Mucosa of descending colon (tissue), 3 donors: ENCODE measurements around the gene RDH8. TPM values are rescaled to one million over a fixed set of nuclear protein-coding genes. Genes with fewer than 3 reads are reported as not detected.

Experiments used
- ATAC-seq: fragments of 200-7000 bp; cut with Tn5 transposase; one replicate; pipeline ENCODE4 v1.9.1; 2020; ENCODE audit warnings: mild to moderate bottlenecking, moderate library complexity
- DNase-seq, 3 donors: peaks; one replicate each; pipeline ENCODE4 v3.0.0-alpha.2; 2020
- H3K36me3 ChIP-seq: fragments of 200-600 bp; one replicate; pipeline ENCODE4 v1.8.0; 2021; ENCODE audit warnings: low read depth, mild to moderate bottlenecking
- H3K4me1 ChIP-seq: fragments of 200-600 bp; one replicate; pipeline ENCODE4 v1.8.0; 2021; ENCODE audit warnings: low read depth, mild to moderate bottlenecking
- H3K4me3 ChIP-seq: fragments of 200-600 bp; one replicate; pipeline ENCODE4 v1.8.0; 2021; ENCODE audit warnings: mild to moderate bottlenecking
- H3K9me3 ChIP-seq: fragments of 200-600 bp; one replicate; pipeline ENCODE4 v1.8.0; 2021; ENCODE audit warnings: mild to moderate bottlenecking
- intact Hi-C, 2 donors: fragments of 100-400 bp; cut with DNase I in 1 of 2; cut with micrococcal nuclease in 1 of 2; formaldehyde crosslinking; loops; one replicate each; pipeline versions ENCODE4 v1.11.0 to v1.11.1; 2022; cut with DNase I, micrococcal nuclease
- total RNA-seq, 3 donors: library from RNA; stranded (reverse); fragmentation: NEBNext Ultra II Directional in 2 of 3; extraction: Animal tissue kit (Norgen Biotek cat#: 25700) in 2 of 3; gene quantifications; one replicate each; pipeline versions ENCODE4 v1.2.1 to v1.2.4, GENCODE V29; 2021 to 2023
- TF ChIP-seq, protein P1 (sequence below): fragments of 200-600 bp; IDR thresholded peaks from one replicate; pipeline ENCODE4 v1.8.0; 2022; ENCODE audit warnings: antibody characterized with exemption, mild to moderate bottlenecking
- donor health status: DM: no; HTN: no; CAD: no; lungs with moderate emphysema.
- donor health status: DM: no; HTN: no; CAD: no.
- donor health status: DM: no; HTN: yes; CAD: no.

RDH8 gene
- total RNA-seq, 3 donors from 2014 or later = not detected

DNA sequence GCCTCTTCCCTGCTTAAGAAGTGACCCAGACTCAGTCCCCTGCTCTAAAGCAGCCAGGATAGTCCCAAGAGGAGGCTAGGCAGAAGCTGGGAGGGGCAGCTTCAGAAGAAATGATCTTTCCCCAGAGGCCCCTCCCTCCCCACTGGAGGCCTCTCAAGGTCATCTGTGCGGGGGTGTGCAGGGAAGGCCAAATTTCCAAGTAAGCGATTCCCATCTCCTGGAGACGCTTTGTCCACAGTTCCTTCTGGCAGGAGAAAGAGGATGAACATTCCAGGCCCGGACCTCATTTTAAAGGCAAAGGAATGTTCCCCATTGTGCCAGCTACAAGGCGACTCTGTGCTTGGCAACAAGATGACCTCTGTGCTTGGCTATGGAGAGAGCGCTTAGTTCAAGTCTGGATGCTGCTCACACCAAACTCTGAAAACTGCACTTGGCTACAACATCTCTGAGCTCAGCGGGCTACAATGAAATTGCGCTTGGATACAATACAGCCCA, 26.4 kb upstream of the RDH8 start:
- no peaks in the 10 kb centered on the region for H3K4me1 ChIP-seq
- ATAC-seq = no peak
- H3K9me3 ChIP-seq = no peaks in the 10 kb centered on the region
- no peak overlapping the region for H3K4me3 ChIP-seq
- no peaks in the 10 kb centered on the region for H3K36me3 ChIP-seq
- TF ChIP-seq, protein P1, sequence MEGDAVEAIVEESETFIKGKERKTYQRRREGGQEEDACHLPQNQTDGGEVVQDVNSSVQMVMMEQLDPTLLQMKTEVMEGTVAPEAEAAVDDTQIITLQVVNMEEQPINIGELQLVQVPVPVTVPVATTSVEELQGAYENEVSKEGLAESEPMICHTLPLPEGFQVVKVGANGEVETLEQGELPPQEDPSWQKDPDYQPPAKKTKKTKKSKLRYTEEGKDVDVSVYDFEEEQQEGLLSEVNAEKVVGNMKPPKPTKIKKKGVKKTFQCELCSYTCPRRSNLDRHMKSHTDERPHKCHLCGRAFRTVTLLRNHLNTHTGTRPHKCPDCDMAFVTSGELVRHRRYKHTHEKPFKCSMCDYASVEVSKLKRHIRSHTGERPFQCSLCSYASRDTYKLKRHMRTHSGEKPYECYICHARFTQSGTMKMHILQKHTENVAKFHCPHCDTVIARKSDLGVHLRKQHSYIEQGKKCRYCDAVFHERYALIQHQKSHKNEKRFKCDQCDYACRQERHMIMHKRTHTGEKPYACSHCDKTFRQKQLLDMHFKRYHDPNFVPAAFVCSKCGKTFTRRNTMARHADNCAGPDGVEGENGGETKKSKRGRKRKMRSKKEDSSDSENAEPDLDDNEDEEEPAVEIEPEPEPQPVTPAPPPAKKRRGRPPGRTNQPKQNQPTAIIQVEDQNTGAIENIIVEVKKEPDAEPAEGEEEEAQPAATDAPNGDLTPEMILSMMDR = no peak
- DNase-seq = no peak
- intact Hi-C loops = no loop called here

DNA sequence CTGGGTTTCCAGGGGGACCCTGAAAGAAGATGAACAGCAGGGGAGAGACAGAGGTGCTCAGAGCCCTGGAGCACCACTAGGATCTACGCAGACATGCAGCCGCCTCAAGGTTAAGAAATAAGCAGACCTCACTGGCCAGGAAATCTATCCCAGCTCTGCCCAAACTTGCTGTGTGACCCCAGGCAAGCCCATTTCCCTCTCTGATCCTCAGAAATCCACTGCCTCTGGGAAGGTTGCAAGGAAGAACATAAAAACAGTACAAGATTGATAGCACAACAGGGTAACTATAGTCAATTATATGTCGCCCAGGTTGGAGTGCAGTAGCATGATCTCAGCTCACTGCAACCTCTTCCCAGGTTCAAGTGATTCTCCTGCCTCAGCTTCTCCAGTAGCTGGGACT, 23.8 kb upstream of the RDH8 start:
- intact Hi-C loops = no loop called here

DNA sequence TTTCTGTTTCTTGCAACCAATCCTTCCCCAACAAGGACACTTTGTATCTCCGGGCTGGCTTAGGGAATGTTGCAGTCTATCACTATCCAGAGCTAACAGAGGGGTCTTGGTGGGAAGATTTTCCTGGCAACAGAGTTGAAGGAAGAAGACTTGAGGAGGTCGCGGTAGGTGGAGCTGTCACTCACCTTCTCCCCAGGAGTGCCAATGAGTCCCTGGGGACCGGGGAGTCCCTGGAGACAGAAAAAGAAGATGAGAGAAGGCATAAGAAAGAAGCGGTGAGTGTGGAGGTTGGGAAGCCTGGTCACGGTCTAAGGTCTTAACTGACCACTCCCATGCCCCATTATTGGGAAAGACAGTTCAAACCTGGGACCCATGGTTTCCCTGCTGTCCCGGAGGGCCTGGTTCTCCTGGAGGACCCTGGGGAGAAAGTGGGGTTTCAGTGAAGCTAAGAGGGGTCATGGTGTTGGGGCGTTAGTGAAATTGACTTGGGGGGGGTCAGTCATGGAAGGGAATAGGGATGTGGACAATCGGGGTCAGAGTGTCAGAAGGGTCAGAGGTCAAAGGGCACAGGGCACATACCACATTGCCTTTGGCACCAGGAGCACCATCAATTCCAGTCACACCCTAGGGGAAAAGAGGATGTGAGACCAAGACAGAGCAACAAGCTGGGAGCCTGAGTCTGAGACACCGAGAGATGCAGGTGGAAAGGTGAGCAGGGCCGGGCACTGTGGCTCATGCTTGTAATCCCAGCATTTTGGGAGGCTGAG, 21.7 kb upstream of the RDH8 start:
- TF ChIP-seq, protein P1 = no peak
- intact Hi-C loops = loop anchor here in 1 of 2 donors (10.0 kb wide), 1 partner anchor 57 kb away; the partner anchor contains the start of gene OLFM2
- Histone ChIP-seq H3K4me3 (no peak overlapping the region), H3K4me1 (no peaks in the 10 kb centered on the region), H3K9me3 (no peaks in the 10 kb centered on the region), H3K36me3 (no peaks in the 10 kb centered on the region)
- ATAC-seq (no peak), DNase-seq (no peak)

More for the DNA sequence above, 23.8 kb upstream of the RDH8 start:
- TF ChIP-seq, protein P1 = no peak
- H3K4me3 ChIP-seq = no peak overlapping the region
- no peaks in the 10 kb centered on the region for H3K36me3 ChIP-seq
- no peaks in the 10 kb centered on the region for H3K9me3 ChIP-seq
- ATAC-seq (no peak), DNase-seq (no peak)
- H3K4me1 ChIP-seq = no peaks in the 10 kb centered on the region

DNA sequence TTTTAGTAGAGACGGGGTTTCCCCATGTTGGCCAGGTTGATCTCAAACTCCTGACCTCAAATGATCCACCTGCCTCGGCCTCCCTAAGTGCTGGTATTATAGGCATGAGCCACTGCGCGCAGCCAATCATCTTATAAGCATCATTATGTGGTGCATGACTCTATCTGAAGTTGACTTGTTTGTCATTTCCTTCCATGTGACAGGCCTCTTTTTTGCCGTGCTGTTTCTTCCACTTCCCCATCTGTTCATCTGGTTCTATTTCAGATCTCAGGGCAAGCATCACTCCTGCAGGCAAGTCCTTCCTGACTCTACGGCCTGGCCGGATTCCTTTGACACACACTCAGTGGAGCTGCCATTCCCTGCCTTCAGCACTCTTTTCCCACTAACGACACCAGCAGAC, 18.2 kb upstream of the RDH8 start:
- no peak overlapping the region for H3K4me3 ChIP-seq
- ATAC-seq (no peak), DNase-seq (no peak)
- H3K4me1 ChIP-seq = no peaks in the 10 kb centered on the region
- TF ChIP-seq, protein P1 = no peak
- H3K36me3 ChIP-seq = no peaks in the 10 kb centered on the region
- intact Hi-C loops = loop anchor here in 1 of 2 donors (10.0 kb wide), 1 partner anchor 60 kb away; the partner anchor contains the start of gene OLFM2
- no peaks in the 10 kb centered on the region for H3K9me3 ChIP-seq

DNA sequence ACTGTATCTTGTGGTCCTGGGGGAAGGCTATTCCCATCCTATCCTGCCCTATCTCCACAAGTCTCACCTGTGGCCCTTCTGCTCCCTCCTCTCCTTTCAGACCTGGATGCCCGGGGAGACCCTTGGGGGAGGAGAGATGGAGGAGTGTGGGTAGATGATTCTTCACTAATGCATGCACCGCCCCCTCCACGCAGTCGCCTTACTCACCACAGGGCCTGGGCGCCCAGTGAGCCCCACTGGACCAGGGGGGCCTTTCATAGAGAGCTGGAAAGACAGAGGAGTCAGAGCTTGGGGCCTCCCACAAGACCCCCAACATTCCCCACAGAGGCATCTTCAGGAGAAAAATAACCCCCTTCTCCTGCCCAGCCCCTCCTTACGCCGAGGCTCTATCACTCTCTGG, 17.3 kb upstream of the RDH8 start:
- DNase-seq (no peak), ATAC-seq (no peak)
- intact Hi-C loops = loop anchor here in 1 of 2 donors (10.0 kb wide), 1 partner anchor 61 kb away; the partner anchor contains the start of gene OLFM2
- Histone ChIP-seq H3K36me3 (no peaks in the 10 kb centered on the region), H3K4me1 (no peaks in the 10 kb centered on the region), H3K9me3 (no peaks in the 10 kb centered on the region), H3K4me3 (no peak overlapping the region)
- TF ChIP-seq, protein P1 = no peak
